GDM1 (cell line): ENCODE results near the gene CSMD2.

ENCODE experiments used
- DNase-seq: peaks from one replicate; lab custom pipeline; 2025; lab: John Stamatoyannopoulos, UW

CSMD2 gene

DNA sequence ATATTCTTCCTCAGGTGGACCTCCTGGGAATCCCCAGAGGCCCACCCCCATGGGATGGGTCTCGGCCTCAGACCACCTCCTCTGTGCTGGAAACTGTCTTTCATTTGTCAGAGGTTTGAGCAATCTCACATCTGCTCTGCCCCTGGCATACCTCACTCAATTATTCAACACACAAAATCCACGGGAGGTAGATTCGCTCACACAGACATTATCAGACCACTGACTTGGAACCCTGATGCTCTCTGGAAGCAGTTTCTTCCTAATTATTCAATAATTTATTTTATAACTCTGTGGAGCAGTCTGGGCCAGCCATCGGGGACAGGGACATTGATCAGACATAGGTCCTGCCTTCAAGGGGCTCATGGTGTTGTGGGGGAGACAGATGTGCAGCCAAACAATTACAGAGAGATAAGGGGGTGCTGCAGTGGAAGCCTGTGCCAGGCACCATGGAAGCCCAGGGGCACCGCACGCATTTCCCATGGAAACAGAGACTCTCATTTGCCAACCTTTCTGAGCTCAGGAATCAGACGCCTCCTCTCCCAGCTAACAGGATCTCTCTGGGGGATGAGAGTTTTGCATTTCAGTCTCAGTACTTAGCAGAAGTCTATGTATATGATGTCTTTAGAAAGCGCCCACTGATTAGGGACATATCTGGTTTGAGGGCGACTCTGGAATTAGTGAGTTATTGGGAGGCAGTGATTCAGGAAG lies 204.7 kb downstream of the CSMD2 start:
- no peak for DNase-seq

- no peak for DNase-seq
These were observed 207.2 kb downstream of the CSMD2 start for GRCh38 chr1:33957854-33958253.

DNA sequence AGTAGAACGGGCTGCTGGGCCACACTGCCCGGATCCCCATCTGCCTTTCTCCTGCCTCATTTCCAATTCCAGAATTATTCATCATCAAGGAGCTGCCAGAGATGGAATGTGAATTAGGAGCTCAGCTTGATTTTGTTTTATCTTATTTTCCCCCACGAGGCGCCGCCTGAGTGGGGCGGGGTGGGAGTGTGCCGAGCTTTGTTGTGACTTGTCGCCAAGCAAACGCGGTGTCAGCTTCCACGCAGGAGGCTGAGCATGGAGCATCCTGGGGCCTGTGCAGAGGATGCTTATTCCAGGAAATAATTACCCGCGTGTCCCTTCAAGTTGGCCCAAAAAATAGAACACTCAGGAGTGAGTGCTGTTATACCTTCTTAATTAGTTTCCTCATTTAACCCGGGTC lies 209.9 kb downstream of the CSMD2 start:
- DNase-seq = no peak

DNA sequence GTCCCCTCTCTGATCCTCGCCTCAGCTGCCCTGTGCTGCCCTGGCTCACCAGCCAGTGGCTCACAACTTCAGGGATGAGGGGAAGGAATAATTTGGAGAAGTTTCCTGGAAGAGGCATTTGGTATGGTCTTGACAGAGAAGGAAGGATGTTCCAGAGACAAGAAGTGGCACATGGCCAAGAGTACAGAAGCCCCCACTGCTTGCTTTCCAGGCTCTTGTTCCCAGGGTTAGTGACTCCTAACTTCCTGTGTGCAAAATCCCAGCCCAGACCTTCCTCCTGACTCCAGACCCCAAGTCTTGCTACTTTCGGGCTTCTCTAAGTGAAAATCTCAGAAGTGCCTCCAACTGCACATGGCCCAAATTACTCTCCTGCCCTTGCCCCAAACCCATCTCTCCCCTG lies 215.5 kb downstream of the CSMD2 start:
- DNase-seq = no peak

- no peak for DNase-seq
These were observed 216.7 kb downstream of the CSMD2 start for GRCh38 chr1:33948291-33948690.

- DNase-seq = no peak
These were observed 218.2 kb downstream of the CSMD2 start for GRCh38 chr1:33946836-33947235.

DNA sequence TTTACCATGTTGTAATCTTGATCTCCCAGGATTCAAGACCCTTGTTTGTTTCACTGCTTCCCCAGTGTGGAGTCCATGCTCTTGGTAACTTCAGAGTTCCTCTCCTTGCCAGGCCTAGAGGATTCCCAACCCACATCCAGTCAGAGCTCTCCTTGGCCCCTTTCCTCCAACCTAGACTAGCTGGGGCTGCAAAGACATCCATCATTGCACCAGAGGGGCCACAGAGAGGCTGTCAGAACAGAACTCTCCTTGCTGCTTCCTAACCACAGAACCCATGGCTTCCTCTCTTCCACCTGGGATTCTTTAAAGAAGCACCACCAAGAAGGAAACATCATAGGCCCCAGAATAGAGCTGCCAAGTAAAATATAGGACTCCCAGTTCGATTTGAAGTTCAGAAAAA lies 220.2 kb downstream of the CSMD2 start:
- no peak for DNase-seq

DNA sequence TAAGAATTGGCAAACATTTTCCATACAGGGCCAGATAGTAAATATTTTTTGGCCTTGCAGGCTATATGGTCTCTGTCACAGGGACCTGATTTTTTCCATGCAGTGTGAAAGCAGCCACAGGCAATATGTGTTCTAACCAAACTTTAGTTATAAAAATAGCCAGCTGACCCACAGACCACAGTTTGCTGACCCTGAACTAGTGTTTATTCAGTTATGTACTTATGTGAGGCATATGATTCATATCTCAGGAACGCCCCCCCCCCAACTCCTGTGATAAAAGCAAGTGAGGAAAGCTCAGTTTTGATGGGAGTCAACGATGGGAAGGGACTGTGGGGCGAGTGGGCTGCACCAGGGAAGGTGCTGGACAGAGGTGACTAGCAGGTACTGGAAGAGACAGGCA lies 221.1 kb downstream of the CSMD2 start:
- no peak for DNase-seq

DNA sequence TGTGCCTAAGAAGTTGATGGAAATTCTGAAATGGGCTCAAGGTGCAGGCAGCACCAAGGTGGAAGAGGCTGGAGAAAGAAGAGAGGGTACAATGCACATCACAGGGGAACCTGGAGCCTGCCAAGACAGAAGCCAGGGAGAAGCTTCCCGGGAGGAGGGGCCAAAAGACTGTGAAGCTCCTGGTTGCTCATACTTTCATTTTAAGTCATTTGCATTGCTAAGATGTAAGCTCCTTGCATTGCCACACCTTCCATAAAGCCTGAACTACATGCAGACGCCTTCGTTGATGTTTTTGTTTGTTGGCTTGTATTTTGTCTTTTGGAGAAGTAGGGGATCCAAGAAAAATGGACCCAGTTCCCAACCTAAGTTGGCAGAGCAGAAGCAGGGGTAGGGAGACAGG lies 232.2 kb downstream of the CSMD2 start:
- no peak for DNase-seq

DNA sequence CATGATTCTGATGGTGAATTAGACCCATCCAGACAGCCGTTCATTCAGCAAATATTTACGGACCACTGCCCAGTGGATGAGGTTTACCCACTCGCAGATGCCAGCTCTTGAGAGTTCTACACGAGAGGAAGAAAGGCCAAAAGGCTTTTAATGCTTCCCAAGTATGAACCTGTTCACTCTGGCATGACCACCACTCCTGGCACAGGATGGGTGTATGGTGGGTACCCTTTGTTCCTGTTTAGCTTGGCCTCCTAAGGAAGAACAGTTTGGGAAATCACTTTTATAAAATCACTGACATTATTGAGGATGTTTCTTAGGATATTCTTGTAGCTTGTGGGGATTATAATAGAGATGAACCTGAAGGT lies 233.9 kb downstream of the CSMD2 start:
- DNase-seq = no peak

DNA sequence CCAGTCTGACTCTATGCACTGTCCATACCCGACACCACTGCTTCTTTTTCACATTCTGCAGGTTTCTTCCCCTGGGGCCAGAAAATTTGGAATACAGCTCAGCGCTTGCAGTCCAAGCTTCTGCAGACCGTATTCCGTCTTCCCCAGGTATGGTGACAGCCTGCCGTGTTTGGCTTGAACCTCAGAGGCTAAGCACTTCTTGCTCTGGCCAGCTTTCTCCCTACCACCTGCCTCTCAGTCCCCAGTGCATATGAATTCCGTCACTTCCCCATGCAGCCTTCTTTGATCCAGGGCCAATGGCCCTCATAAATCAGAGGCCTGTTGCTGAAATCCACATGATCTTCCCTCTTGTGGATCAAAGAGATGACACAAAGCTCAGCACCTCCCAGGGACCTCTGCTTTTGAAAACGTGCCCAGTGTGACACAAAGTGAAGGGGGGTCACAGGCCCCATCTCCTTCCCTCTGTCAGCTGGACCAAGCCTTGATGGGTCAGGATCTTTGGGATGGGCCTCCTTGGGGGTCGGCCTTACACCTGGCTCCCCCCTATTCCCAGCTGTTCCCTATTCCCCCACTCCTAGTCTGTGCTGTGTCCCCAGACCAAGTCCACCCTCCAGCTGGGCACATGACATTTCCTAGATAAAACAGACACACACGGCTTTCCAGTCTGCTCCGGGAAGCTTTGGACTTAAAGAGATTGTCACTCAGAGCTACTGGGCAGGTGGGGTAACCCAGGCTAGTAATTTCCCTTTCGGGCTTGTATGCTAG lies 234.5 kb downstream of the CSMD2 start:
- no peak for DNase-seq

DNA sequence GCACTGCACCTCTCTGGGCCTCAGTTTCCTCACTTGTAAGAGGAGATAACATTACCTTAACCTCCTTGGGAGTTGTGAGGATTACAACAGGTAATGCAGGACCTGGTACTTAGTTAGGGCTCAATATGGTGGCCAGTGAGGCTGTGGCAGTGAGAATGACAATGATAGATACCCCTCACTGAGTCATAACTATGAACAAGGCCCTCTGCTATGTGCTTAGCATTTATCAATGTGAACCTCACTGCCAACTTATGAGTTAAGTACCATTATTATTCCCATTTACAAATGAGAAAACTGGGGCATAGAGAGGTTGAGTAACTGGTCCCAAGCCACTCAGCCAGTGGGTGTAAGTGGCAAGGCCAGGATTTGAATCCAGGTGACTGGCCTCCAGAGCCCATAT lies 236.8 kb downstream of the CSMD2 start:
- no peak for DNase-seq

GRCh38 chr1:33927721-33928120 lies 237.3 kb downstream of the CSMD2 start:
- no peak for DNase-seq

DNA sequence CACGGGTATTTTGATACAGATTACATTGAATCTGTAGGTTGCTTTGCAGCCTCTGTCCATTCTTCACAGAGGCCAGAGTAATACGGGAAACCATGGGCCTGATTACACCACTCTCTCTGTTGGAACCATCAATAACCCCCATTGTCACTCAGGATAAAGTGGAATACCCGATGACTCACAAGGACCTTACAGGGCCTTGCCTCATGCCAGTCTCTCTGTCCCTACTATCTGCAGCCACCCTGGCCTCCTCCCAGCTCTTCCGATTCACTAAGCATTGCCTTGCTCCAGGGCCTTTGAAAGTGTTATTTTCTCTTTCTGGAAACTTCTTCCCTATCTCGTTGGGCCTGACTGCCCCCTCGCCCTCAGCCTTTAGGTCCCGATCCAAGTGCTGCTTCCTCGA lies 239.4 kb downstream of the CSMD2 start:
- DNase-seq = no peak

DNA sequence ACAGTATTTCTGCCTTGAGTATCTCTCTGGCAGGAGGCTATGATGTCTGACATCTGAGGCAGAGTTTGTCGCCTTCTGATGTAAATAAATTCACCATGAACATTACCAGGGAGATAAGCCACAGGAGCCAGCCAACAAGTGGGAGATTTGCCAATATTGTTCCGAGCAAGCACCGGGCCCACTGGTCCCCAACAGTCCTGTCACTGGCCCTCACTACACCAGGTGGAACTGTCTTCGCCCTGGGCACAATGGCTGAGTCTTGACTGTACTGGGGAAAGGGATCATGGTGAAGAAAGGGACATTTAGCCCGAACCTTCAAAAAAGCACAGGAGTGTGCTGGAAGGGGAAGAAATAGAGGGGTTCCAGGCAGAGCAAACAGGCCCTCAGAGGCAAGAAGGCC lies 243.7 kb downstream of the CSMD2 start:
- DNase-seq = no peak

DNA sequence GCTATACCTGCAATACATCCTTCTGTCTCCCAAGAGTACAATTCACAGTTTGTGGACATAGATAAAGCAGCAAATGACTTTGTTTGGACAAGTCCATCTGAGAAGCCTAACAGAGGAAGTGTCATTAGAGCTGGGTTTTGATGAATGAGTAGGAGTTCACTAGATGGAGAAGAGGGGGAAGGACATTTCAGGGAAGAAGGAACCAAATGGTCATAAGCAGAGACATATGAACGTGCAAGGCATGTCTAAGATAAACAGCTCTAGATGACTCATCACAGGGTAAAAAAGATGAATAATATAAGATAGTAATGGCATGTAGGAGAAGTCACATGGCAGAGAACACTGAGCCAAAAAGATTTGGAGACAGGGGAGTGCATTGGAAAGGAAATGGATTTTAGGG lies 246.7 kb downstream of the CSMD2 start:
- no peak for DNase-seq

GRCh38 chr1:33916786-33917185 lies 248.2 kb downstream of the CSMD2 start:
- no peak for DNase-seq

DNA sequence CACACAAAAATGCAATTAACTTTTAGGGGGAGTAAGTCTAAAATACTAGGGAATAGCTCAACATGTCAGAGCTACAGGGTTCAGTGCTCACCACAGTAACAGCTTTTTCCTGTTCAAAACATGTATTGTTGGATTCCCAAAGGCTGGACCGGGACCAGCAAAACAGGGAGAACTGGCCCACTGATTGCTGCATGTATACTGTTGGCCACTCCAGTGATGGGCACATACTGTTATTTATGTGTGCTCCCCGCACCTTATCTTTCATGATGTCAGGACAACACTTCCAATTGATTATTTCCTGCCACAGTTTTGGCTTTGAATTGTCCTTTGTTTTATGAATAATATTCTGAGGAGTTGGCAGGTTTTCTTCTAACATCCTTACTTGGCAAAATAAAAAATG lies 250.5 kb downstream of the CSMD2 start:
- no peak for DNase-seq

DNA sequence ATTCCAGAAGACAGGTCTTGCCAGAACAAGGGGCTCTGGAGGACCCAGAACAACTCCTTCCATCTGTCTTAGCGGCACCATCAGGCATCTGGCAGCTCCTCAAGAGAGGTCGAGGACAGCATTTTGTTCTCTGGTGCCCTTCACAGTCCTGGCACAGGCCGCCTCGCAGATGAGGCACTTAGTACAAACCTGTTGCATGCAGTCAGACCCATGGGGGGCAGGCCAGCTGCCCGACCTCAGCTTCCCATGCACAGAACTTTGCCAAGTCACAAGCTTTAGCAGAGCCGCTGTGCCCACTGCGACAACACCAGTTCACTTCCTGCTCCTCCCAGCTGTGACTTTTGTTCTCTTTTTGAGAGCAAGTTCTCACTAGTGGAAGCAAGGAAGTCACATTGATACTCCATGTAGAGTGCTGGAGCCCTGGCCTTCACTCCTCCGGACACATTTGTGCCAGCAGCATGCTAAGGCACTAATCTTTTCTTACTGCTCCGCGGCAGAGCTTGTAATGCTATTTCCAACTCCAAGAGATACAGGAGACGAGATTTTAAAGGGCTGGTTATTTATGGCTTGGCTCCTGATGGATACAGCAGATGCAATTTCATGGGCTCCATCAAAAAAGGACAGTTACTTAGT lies 256.6 kb downstream of the CSMD2 start:
- no peak for DNase-seq

GRCh38 chr1:33906156-33906555 lies 258.9 kb downstream of the CSMD2 start:
- no peak for DNase-seq

DNA sequence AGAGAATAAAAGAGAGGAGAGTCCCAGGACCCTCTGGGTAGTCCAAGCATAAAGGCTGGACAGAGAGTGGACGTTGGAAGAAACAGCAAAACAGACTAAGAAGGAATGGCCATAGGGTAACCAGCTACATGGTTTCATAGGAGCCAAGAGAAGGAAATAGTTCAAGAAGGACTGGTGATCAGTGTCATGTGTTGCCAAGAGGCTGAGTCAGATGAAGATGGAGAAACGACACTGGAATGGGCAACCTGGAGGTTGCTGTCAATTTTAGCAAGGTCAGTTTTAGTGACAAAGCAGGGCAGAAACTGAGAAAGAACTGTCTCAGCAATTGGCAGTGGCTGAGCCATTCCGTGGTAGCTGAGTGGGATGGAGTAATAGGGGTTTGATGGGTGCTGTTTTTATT lies 259.8 kb downstream of the CSMD2 start:
- DNase-seq = no peak

DNA sequence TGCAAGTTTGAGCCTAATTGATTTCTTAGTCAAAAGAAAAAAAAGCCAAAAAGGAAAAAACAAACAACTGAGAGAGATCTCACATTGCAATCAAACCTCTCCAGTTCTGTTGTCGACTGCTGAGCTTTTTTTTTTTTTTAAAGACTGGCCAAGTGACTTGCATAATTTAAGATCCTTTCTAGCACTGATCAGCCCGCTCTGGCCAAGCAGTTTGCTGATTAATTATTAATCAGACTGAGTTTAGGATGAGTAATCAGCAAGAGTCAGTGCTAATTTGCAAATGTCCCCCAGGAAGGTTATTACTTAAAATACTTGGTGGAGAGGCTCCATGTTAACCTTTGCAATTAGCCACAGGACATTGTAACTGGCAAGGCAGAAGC lies 261.8 kb downstream of the CSMD2 start:
- DNase-seq = no peak

- DNase-seq = no peak
These were observed 262.4 kb downstream of the CSMD2 start for GRCh38 chr1:33902486-33903209.
